Adrenal gland (tissue), 12 donors: ENCODE data around the gene TEX54. TPM values are rescaled to one million over a fixed set of nuclear protein-coding genes. Genes with fewer than 3 reads are reported as not detected.
"Not testable (repeated sequence)": the region's sequence is repeated elsewhere in the genome, so short reads cannot be mapped to it uniquely, and the experiment has no call there.

Experiments used
- DNase-seq, 7 donors: peaks; one replicate each; pipeline ENCODE4 v3.0.0-alpha.2; 2019 to 2020
- H3K27ac ChIP-seq, 5 donors: fragments of 200-600 bp; sonication (generic) in 4 of 5; 1 replicate in 3 of 5; 2 replicates in 2 of 5; pipeline versions ENCODE4 v1.5.1 to v1.8.0; 2016 to 2020; ENCODE audit warnings: mild to moderate bottlenecking in 1 of 5
- H3K27me3 ChIP-seq: fragments of 200-600 bp; 2 replicates; pipeline ENCODE4 v1.8.0; 2021
- H3K36me3 ChIP-seq, 2 donors: fragments of 200-600 bp; replicated peaks in 1 of 2; 1 replicate in 1 of 2; 2 replicates in 1 of 2; pipeline versions ENCODE4 v1.5.1 to v1.8.0; 2018 to 2022
- H3K4me1 ChIP-seq, 2 donors: fragments of 200-600 bp; replicated peaks in 1 of 2; 1 replicate in 1 of 2; 2 replicates in 1 of 2; pipeline versions ENCODE4 v1.5.1 to v1.8.0; 2018 to 2021
- H3K4me3 ChIP-seq, 4 donors: fragments of 200-600 bp; sonication (generic) in 3 of 4; one replicate each; pipeline ENCODE4 v1.5.1; 2016 to 2018
- H3K9me3 ChIP-seq, 3 donors: fragments of 200-600 bp; sonication (generic) in 1 of 3; replicated peaks in 1 of 3; 1 replicate in 2 of 3; 2 replicates in 1 of 3; pipeline versions ENCODE4 v1.5.1 to v1.8.0; 2016 to 2021
- CTCF ChIP-seq, 6 experiments: fragments of 450-650 bp in 4 of 6; fragments of 200-600 bp in 2 of 6; sonication (generic) in 1 of 6; IDR thresholded peaks; 1 replicate in 5 of 6; 2 replicates in 1 of 6; pipeline versions ENCODE4 v1.5.1 to v1.8.0; 2016 to 2021; ENCODE audit warnings: antibody characterized with exemption in 6 of 6, mild to moderate bottlenecking in 2 of 6, moderate library complexity in 1 of 6
- POLR2A ChIP-seq, 2 donors: fragments of 450-650 bp; IDR thresholded peaks; one replicate each; pipeline ENCODE4 v1.6.1; 2017; ENCODE audit warnings: antibody characterized with exemption in 2 of 2, mild to moderate bottlenecking in 2 of 2, moderate library complexity in 1 of 2
- WGBS, 4 donors: extraction: QIAGEN DNeasy Blood & Tissue Kit in 2 of 4; methylation state at CpG; one replicate each; pipeline versions ENCODE4 v1.1.5 to v1.1.7; 2013 to 2017; 5-methylcytosine and 5-hydroxymethylcytosine counted together
- intact Hi-C, 2 donors: fragments of 100-400 bp; cut with DNase I; formaldehyde crosslinking; loops; one replicate each; pipeline versions ENCODE4 v1.14.1 to v1.15.0; 2022 to 2023
- polyA plus RNA-seq, 3 donors: library from polyadenylated mRNA; stranded (reverse); fragments of 200-250 nt in 2 of 3; fragments of 350-450 nt in 1 of 3; fragmentation: Illumina TruSeq in 1 of 3; extraction: RNeasy Lipid Tissue Mini Kit (QIAGEN cat#74804) in 1 of 3; gene quantifications; one replicate each; pipeline ENCODE4 v1.2.3, GENCODE V29; 2013 to 2014
- total RNA-seq, 9 donors: library from RNA; depleted of rRNA in 4 of 9; stranded (reverse); fragments of >200 nt in 4 of 9; fragments of 120-200 nt in 1 of 9; fragmentation: NEBNext Ultra II Directional in 1 of 9; extraction: Animal tissue kit (Norgen Biotek cat#: 25700) in 1 of 9; gene quantifications; one replicate each; pipeline versions ENCODE4 v1.1.0 to v1.2.4, GENCODE V29; 2013 to 2023
- donor health status: healthy with polysubstance abuse.
- donor health status: Bipolar disorder and iron deficiency.
- donor health status: DM: yes; HTN: yes; CAD: no.
- donor health status: DM: no; HTN: no; CAD: no.
- donor health status: DM: no; HTN: no; CAD: no.
- donor health status: DM: yes; HTN: yes; CAD: no.

The TEX54 gene
- total and polyA plus RNA-seq, 12 donors = 0.27 to 1.4 TPM; not detected in 10

GRCh38 chr11:62841361-62842170, 8.9 kb upstream of the TEX54 start:
- peaks cover 12 to 18% of the 10 kb centered on the region in 2 donors for H3K4me1 ChIP-seq
- H3K27me3 ChIP-seq = no peaks in the 10 kb centered on the region
- H3K9me3 ChIP-seq = no peaks in the 10 kb centered on the region
- H3K27ac ChIP-seq = peak overlapping the region; percentile 91 to 99 (median 98)
- 0 to 1% (median 0%) methylated on average over 33 of the region's 33 CpGs for WGBS, 4 donors
- peak; percentile 100 for TF ChIP-seq POLR2A (IDR thresholded peaks at IDR 0.05)
- peak in 3 of 6 experiments; percentile 23 to 38 (median 28) for TF ChIP-seq CTCF (IDR thresholded peaks at IDR 0.05)
- intact Hi-C loops = no loop called here
- peak; percentile 86 to 97 (median 92) for DNase-seq
- peak overlapping the region in 2 of 4 donors; percentile 23 to 81 for H3K4me3 ChIP-seq
- peaks cover 0 to 7% of the 10 kb centered on the region in 2 donors for H3K36me3 ChIP-seq

- H3K27me3 ChIP-seq, H3K9me3 ChIP-seq, intact Hi-C loops: not testable (repeated sequence)
- peak overlapping the region; percentile 91 to 99 (median 98) for H3K27ac ChIP-seq
- 1% methylated on average over 33 to 41 of the region's 41 CpGs for WGBS, 4 donors
- H3K4me1 ChIP-seq = peaks cover 12 to 18% of the 10 kb centered on the region in 2 donors
- peak; percentile 52 to 91 (median 71) for DNase-seq
- peaks cover 0 to 14% of the 10 kb centered on the region in 2 donors for H3K36me3 ChIP-seq
- peak overlapping the region in 3 of 4 donors; percentile 22 to 81 (median 66) for H3K4me3 ChIP-seq
These were observed 8.2 kb upstream of the TEX54 start for GRCh38 chr11:62840721-62841360.

GRCh38 chr11:62839050-62839945, 6.7 kb upstream of the TEX54 start, which contains the start of gene WDR74:
Gene WDR74, minus strand, starts transcription at chr11:62839590. Its CDS starts 20 bp downstream, at chr11:62839570.
- Histone ChIP-seq H3K4me3 (peak within 1 kb of the TSS; percentile 33 to 81 (median 52)), H3K4me1 (peaks cover 12 to 18% of the 10 kb centered on the region in 2 donors), H3K9me3 (no peaks in the 10 kb centered on the region), H3K27me3 (no peaks in the 10 kb centered on the region), H3K36me3 (peaks cover 0 to 29% of the 10 kb centered on the region in 2 donors), H3K27ac (peak within 1 kb of the TSS; percentile 91 to 99 (median 98))
- peak; percentile 93 to 97 (median 94) for DNase-seq
- intact Hi-C loops = no loop called here
- WGBS, 4 donors = 0 to 1% (median 0%) methylated on average over 26 to 62 of the region's 62 CpGs
- TF ChIP-seq CTCF (IDR thresholded peaks at IDR 0.05) (no peak), POLR2A (IDR thresholded peaks at IDR 0.05) (peak; percentile 76 to 94)

GRCh38 chr11:62835336-62835735, 2.7 kb upstream of the TEX54 start:
- DNase-seq = no peak
- TF ChIP-seq POLR2A (IDR thresholded peaks at IDR 0.05) (no peak), CTCF (IDR thresholded peaks at IDR 0.05) (no peak)
- Histone ChIP-seq H3K36me3 (peaks cover 0 to 36% of the 10 kb centered on the region in 2 donors), H3K4me3 (no peak overlapping the region), H3K27me3 (no peaks in the 10 kb centered on the region), H3K4me1 (peaks cover 17 to 30% of the 10 kb centered on the region in 2 donors), H3K27ac (no peak overlapping the region), H3K9me3 (no peaks in the 10 kb centered on the region)
- WGBS, 4 donors = 79 to 83% (median 80%) methylated on average over 3 to 8 of the region's 8 CpGs
- intact Hi-C loops = no loop called here
